Bronchial smooth muscle cell (primary cell): Measurements from ENCODE around the gene SIAH3. TPM values are rescaled to one million over a fixed set of nuclear protein-coding genes. Genes with fewer than 3 reads are reported as not detected.

Experiments used
- total RNA-seq: library from RNA; depleted of rRNA; stranded (reverse); fragments of >200 nt; gene quantifications from 2 replicates; pipeline ENCODE4 v1.2.1, GENCODE V29; 2014

The SIAH3 gene, protein sequence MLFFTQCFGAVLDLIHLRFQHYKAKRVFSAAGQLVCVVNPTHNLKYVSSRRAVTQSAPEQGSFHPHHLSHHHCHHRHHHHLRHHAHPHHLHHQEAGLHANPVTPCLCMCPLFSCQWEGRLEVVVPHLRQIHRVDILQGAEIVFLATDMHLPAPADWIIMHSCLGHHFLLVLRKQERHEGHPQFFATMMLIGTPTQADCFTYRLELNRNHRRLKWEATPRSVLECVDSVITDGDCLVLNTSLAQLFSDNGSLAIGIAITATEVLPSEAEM
- not detected in 2 replicates for total RNA-seq

DNA sequence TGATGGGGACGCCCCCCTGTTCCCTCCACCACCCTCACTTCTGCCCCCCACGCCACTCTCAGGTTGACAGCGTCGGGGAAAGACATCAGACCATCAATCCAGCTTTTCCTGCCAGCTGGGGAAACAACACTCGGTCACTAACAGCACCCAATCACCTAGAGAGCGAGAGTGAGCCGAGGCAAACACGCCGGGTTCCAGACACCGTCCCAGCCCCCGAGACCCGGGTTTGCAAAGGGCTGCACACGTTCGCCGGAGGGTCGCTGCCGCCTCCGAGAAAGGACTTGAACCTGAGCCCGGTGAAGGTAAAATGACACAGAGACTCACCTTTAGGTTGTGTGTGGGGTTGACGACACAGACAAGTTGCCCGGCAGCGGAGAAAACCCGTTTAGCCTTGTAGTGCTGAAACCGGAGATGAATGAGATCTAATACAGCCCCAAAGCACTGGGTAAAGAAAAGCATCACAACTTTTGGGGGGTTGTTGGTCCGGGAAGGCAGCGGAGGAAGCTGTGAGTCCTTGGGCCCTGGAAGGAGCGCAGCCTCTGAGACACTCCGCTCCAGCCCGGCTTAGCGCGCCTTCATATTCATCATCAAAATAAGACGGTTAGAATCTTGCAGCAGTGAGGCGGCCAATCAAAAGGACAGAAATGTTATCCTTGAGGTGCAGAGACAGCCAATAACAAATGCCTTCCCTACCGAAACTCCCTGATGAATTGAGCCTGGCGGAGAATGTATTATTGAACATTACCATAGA, at the start of gene SIAH3:
Gene SIAH3, minus strand, starts transcription at position 583 of the 751 bp plus-strand sequence. Its CDS starts 124 bp downstream, at position 459.

Other genes starting within 250 kb of the SIAH3 start
- gene ERICH6B, start 236.0 kb downstream of the SIAH3 start, total RNA-seq = not detected in 2 replicates
- gene CBY2, start 149.4 kb downstream of the SIAH3 start, total RNA-seq = not detected in 2 replicates
- 12.5 and 13.7 TPM in 2 replicates for gene ZC3H13, start 201.0 kb upstream of the SIAH3 start, total RNA-seq